ENCODE results near the gene WWOX.
"Not testable (repeated sequence)": the region's sequence is repeated elsewhere in the genome, so short reads cannot be mapped to it uniquely, and the experiment has no call there.

WWOX gene

GRCh38 chr16:79210607-79211006 lies 1111.2 kb downstream of the WWOX start:
- no peak for DNase-seq

DNA sequence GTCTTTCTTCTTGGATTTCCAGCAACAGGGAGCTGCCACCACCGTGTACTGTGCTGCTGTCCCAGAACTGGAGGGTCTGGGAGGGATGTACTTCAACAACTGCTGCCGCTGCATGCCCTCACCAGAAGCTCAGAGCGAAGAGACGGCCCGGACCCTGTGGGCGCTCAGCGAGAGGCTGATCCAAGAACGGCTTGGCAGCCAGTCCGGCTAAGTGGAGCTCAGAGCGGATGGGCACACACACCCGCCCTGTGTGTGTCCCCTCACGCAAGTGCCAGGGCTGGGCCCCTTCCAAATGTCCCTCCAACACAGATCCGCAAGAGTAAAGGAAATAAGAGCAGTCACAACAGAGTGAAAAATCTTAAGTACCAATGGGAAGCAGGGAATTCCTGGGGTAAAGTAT lies 1112.1 kb downstream of the WWOX start:
- DNase-seq, result no peak

DNA sequence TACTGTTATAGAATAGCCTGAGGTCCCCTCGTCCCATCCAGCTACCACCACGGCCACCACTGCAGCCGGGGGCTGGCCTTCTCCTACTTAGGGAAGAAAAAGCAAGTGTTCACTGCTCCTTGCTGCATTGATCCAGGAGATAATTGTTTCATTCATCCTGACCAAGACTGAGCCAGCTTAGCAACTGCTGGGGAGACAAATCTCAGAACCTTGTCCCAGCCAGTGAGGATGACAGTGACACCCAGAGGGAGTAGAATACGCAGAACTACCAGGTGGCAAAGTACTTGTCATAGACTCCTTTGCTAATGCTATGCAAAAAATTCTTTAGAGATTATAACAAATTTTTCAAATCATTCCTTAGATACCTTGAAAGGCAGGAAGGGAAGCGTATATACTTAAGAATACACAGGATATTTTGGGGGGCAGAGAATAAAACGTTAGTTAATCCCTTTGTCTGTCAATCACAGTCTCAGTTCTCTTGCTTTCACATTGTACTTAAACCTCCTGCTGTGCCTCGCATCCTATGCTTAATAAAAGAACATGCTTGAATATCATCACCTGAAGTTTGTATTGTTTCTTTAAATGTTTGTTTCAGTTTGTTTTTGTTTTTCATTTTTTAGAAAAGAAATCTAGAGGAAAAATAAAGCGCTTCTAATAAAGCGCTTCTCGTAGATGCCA lies 1112.8 kb downstream of the WWOX start:
- DNase-seq, result no peak

GRCh38 chr16:79213214-79213613 lies 1113.8 kb downstream of the WWOX start:
- DNase-seq, result no peak

DNA sequence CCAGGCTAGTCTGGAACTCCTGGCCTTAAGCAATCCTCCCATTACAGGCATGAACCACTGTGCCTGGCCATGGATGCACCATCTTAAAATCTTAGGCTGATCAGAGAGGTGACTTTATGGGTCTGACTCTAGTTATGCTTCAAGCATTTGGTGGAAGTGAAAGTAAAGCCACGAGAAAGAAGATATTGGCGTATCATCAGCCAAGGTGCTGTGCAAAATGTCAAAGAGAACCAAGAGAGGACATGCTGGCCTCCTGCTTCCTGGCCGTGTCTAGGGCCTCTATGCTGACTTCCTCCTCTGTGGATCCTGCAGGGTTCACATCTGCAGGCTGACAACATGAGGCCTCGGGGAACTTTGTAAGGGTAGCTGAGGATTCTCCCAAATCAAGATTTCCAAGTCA lies 1115.8 kb downstream of the WWOX start:
- DNase-seq, result no peak

DNA sequence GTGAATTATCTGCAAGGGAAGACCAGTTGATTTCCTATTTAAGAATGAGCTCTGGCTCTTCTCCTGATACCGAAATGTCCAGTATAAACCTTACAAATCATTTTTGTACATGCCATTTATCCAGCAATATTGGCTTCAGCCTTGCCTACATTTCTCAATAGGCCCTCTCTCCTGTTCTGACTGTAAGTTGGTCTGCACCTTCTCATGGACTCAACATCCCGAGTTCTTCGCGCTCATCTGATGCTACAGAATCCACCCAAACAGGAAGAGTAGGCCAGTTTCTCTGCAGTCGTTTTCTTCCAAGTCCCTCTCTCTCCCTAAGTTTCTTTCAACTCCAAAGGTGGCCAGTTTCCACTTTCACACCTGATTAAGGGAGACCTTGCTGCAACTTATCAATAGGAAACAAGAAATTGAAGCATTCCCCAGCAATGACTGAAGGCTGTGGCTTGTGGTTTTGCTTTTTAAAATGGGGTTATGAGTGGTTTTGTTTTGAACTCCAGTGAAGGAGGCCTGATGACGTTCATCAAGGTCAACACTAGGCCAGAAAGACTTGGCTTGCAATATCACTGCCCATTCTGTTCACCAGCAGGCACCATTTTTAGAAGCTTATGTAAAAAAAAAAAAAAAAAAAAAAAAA lies 1118.0 kb downstream of the WWOX start:
- no peak for DNase-seq

- no peak for DNase-seq
Observed at GRCh38 chr16:79218351-79218750, 1118.9 kb downstream of the WWOX start.

DNA sequence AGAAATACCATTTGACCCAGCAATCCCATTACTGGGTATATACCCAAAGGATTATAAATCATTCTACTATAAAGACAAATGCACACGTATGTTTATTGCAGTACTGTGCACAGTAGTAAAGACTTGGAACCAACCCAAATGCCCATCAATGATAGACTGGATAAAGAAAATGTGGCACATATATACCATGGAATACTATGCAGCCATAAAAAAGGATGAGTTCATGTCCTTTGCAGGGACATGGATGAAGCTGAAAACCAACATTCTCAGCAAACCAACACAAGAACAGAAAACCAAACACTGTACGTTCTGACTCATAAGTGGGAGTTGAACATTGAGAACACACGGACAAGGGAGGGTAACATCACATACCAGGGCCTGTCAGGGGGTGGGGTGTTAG lies 1126.5 kb downstream of the WWOX start:
- DNase-seq, result not testable (repeated sequence)

- DNase-seq, result no peak
Observed at GRCh38 chr16:79229361-79229760, 1129.9 kb downstream of the WWOX start.

- DNase-seq, result not testable (repeated sequence)
Observed at GRCh38 chr16:79245700-79246099, 1146.2 kb downstream of the WWOX start.

- no peak for DNase-seq
Observed at GRCh38 chr16:79247386-79247785, 1147.9 kb downstream of the WWOX start.

DNA sequence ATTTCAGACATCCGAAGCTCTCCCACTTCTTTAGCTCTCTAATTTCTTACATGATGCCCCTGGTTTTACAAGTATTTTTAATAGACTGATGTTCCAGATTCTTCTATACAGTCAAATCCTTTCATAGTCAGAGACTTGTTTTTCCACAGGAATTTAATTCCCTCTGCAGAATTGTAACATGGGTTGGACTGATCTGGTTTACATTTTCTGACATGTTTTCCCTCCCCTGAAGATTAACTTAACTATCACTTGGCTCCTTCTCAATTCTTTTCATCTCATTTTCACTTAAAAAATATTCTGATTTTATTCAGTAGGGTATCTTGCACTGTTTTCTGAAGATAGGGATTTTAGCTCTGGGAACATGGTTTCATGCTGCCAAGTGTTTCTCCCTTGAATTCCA lies 1148.9 kb downstream of the WWOX start:
- no peak for DNase-seq

DNA sequence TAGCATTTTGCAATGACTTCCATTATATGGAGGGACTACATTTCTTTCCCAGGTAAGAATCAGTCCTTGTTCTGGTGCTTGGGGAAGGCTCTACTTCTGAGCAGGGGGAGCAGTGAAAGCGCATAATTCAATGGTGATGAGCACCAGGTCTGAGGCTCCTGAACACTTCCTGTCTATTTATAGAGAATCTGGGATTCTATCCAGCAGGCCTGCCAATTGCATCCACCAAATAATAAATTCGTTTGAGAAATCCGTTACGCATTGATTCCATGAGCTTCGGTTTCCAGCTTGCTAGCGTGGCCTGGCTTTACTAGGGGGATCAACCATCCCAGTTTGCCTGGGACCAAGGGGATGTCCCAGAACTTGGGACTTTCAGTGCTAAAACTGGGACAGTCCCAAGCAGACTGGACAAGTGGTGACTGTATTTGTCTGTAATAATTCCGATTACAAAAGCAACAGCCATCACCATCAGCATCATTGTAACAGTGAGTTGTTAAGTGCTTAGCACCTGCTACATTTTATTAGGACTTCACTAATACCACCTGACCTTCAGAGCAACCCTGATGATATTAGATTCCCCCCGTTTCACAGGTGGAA lies 1151.1 kb downstream of the WWOX start:
- no peak for DNase-seq

- no peak for DNase-seq
Observed at GRCh38 chr16:79253100-79253631, 1153.7 kb downstream of the WWOX start.

- no peak for DNase-seq
Observed at GRCh38 chr16:79257953-79258490, 1158.6 kb downstream of the WWOX start.

DNA sequence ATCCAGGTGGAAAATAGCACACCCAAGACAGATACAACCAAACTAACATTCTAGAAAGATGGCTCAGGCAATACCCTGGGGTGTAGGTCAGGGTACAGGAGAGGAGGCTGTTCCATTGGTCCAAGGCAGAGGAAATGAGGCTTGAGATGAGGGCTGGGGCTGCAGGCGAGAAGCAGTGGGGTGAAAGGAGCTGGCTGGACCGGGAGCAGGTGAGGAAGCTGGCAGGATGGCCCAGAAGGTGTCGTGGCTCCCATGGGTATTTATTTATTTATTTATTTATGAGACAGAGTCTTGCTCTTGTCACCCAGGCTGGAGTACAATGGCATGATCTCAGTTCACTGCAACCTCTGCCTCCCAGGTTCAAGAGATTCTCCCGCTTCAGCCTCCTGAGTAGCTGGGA lies 1161.4 kb downstream of the WWOX start:
- DNase-seq, result not testable (repeated sequence)

DNA sequence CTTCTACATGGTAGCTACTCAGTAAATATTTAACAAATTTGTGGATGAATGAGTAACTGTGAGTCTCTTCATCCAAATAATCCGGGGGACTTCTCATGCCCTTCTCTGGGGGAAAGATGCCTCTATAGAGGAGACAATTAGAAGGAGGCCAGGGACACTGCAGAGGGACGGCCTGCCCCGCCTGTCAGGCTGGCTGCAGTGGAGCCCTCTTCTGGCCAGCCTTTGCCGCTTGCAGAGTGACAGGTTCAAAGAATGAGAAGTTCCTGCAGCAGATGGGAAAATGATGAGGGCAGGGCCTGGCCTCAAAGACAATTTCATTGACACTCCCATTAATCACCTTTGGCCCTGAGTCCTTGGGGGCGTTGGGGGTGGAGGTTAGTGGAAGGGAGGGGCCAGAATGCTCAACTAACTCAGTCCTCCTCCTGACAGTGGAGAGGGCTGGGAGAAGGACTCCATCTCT lies 1162.1 kb downstream of the WWOX start:
- no peak for DNase-seq

DNA sequence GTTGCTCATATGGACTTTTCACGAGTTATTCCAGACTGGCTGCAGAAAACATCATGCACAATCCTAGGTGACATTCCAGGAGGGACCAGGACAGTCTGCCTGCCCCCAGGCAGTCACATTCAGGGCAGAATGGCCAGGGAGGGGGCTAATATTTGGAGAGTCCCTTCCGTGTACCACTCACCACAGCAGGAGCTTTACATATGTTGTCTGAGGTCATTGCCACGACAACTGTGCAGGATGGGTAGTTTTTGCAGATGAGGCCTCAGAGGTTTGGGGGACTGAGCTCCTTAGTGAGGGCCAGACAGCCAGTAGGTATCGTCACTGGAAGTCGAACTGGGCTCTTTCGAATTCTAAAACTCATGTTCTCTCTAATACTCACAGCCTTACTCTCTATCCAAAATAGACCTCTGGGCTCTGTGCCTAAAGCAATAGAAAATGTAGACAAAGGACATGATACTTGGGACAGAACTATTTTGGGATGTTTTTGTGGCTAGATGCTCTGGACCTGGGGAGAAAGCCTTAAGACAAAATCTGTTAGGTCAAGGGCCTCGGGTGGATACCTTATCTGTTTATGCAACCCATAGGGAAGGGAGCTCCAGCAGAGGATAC lies 1162.6 kb downstream of the WWOX start:
- DNase-seq, result no peak

Data from KG1 (cell line).